ENCODE data around the gene VWF. TPM values are rescaled to one million over a fixed set of nuclear protein-coding genes. Genes with fewer than 3 reads are reported as not detected.

VWF gene
- total RNA-seq, 2 donors from 2014 or later = 20.9 to 63.2 TPM

DNA sequence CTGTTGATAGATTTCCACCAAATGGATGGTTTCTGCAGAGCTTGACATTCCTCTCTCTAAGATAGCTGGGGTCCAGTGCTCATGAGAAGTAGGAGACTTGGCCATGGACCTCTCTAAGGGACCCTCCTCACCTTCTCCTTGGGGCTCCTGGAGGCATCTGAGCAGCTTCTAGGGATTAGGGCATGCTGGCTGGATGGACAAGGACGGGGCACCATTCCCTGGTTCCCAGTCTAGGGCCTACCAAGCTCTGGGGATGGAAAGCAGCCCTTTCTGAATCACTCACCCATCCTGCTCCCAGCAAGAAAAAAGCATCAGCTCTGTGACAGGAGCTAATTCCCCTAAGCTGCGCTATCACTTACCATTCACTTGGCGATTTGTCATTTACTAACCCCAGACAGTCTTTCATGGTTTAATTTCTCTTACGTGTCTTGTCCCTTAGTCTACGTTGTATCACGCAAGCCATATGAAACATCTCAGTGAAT lies 39.5 kb downstream of the VWF start:
- no peak overlapping the region for H3K9ac ChIP-seq (ENCODE audit: low read depth in 2 of 2, low read length in 2 of 2)
- no peak overlapping the region for H3K4me3 ChIP-seq
- H3K9me3 ChIP-seq = no peaks in the 10 kb centered on the region
- no peaks in the 10 kb centered on the region for H3K36me3 ChIP-seq
- H3K4me1 ChIP-seq = no peaks in the 10 kb centered on the region
- no peak overlapping the region for H3K27ac ChIP-seq
- no peak for DNase-seq
- H3K27me3 ChIP-seq = no peaks in the 10 kb centered on the region
- intact Hi-C loops (cut with DNase I) = no loop called here
- TF ChIP-seq CTCF (IDR thresholded peaks at IDR 0.05) = no peak

DNA sequence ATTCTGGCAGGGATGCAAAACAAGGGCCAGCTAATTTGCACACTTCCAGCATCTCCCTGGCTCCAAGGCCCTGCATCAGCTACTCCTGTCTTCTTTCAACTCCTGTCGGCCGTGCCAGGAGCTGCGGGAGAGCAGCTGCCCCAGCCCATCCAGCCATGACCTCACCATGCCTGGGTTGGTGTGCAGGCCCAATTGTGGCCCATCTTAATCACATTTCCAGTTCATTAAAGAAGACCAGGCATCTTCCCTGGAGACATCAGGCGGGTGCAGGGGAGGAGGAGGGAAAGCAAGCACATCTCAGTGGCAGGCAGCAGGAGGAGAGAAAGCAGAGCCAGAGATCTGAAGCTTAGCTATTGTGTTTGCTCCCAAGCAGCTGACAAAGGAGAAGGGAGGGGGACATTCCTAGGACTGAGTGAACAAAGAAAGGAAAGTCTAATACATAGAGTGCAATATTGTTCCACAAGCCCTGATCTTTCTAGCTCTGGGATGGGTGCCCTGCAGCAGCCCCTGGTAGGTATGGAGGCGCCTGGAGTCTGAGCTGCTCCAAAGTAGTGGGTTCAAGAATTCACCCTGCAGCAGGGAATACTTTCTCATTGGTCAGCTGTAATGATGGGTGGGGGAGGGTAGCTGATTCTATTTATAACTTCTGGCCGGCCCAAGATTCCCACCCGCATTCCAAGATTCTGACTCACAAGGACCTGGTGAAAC lies 40.1 kb downstream of the VWF start:
- no peak for TF ChIP-seq CTCF (IDR thresholded peaks at IDR 0.05)
- intact Hi-C loops (cut with DNase I) = no loop called here
- Histone ChIP-seq H3K9ac (ENCODE audit: low read depth in 2 of 2, low read length in 2 of 2) (no peak overlapping the region), H3K4me3 (no peak overlapping the region), H3K4me1 (no peaks in the 10 kb centered on the region), H3K36me3 (no peaks in the 10 kb centered on the region), H3K9me3 (no peaks in the 10 kb centered on the region), H3K27ac (no peak overlapping the region), H3K27me3 (no peaks in the 10 kb centered on the region)
- no peak for DNase-seq

- Histone ChIP-seq H3K27me3 (no peaks in the 10 kb centered on the region), H3K9ac (ENCODE audit: low read depth in 2 of 2, low read length in 2 of 2) (no peak overlapping the region), H3K9me3 (no peaks in the 10 kb centered on the region), H3K4me3 (no peak overlapping the region), H3K36me3 (no peaks in the 10 kb centered on the region), H3K27ac (no peak overlapping the region), H3K4me1 (no peaks in the 10 kb centered on the region)
- no peak for DNase-seq
- intact Hi-C loops (cut with DNase I) = no loop called here
- TF ChIP-seq CTCF (IDR thresholded peaks at IDR 0.05) = no peak
These were observed 40.9 kb downstream of the VWF start for GRCh38 chr12:6083601-6084000.

GRCh38 chr12:6082613-6083012 lies 41.9 kb downstream of the VWF start:
- Histone ChIP-seq H3K4me3 (no peak overlapping the region), H3K27me3 (no peaks in the 10 kb centered on the region), H3K27ac (no peak overlapping the region), H3K36me3 (no peaks in the 10 kb centered on the region), H3K4me1 (no peaks in the 10 kb centered on the region), H3K9me3 (no peaks in the 10 kb centered on the region), H3K9ac (ENCODE audit: low read depth in 2 of 2, low read length in 2 of 2) (no peak overlapping the region)
- no peak for TF ChIP-seq CTCF (IDR thresholded peaks at IDR 0.05)
- intact Hi-C loops (cut with DNase I) = no loop called here
- DNase-seq = no peak

DNA sequence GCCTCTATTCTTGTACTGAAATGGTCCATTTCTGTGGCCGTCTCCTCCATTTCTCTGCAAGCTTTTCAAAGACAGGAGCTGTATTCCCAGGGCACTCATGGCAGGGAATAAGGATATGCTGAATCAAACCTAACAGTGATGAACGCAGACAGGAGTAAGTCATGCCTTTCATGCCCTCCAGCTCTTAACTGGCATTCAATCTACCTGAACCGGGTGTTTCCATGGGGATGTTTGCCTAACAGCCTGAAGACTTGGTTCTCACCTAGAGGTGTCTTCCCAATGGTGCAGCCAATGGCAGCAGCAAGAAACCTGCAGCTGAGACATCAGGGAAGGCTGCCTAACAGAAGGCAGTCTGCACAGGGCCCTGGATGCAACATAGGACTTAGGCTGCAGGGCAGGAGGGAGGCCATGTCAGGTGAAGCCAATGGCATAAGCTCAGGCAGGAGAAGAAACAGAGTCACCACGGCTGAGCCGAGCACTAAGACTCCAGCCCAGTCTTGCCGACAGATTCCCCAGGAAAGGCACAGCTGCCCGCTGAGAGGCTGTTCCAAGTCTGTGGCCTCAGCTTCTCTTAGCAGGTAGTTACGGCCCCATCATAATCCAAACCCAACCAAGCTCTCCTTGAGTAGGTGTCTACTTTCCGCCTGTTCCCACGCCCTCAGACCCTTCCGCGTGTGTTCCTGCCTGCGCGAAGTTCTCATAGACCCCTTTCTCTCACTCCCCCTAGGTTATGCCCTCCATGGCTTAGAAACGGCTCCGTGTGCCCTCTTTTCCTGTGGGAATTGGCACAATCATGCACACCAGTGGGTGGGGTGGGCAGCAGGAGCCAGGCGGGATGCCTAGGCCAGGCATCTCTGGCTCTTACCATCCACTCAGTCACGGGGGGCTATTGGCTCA lies 44.1 kb downstream of the VWF start:
- Histone ChIP-seq H3K27ac (no peak overlapping the region), H3K27me3 (no peaks in the 10 kb centered on the region), H3K4me3 (no peak overlapping the region), H3K9me3 (no peaks in the 10 kb centered on the region), H3K9ac (ENCODE audit: low read depth in 2 of 2, low read length in 2 of 2) (no peak overlapping the region), H3K36me3 (no peaks in the 10 kb centered on the region), H3K4me1 (no peaks in the 10 kb centered on the region)
- TF ChIP-seq CTCF (IDR thresholded peaks at IDR 0.05) = no peak
- DNase-seq = no peak
- intact Hi-C loops (cut with DNase I) = no loop called here

Measured in colonic mucosa (tissue), 4 donors.